Esophagus muscularis mucosa (tissue), 3 donors: Measurements from ENCODE around the gene LATS1.

Experiments used
- POLR2A ChIP-seq: fragments of 450-650 bp; IDR thresholded peaks from one replicate; pipeline ENCODE4 v1.6.1; 2017; ENCODE audit warnings: antibody characterized with exemption, moderate library complexity, mild to moderate bottlenecking, low read depth
- TF ChIP-seq, protein P1 (sequence below), 3 experiments: fragments of 200-600 bp in 2 of 3; fragments of 450-650 bp in 1 of 3; sonication (generic) in 2 of 3; IDR thresholded peaks; one replicate each; pipeline ENCODE4 v1.5.1; 2017 to 2019; ENCODE audit warnings: antibody characterized with exemption in 3 of 3, mild to moderate bottlenecking in 2 of 3, moderate library complexity in 1 of 3

DNA sequence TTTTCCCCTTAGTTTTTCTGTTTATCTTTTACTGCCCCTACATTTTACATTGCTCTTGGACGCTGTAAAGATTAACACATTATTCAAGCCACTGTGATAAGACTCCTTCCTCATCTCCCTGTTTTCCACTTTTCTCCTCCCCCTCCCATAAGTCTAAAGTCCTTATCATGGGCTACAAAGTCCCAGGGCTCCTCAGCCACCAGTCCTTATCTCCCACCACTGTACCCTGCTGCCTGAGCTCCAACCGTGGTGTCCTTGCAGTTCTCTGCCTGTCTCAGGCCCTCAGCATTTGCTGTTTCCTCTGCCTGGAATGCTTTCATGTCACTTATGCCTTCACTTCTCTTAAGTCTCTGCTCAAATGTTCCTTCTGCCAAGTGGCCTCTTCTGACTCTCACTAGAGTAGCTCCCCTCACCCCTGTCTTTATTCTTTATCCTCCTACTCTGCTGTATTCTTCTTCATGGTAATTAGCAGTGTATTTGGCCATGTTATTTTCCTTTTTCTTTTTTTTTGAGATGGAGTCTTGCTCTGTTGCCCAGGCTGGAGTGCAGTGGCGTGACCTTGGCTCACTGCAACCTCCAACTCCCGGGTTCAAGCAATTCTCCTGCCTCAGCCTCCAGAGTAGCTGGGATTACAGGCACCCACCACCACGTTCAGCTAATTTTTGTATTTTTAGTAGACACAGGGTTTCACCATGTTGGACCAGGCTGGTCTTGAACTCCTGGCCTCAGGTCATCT, 10.8 kb upstream of the LATS1 start:
- TF ChIP-seq, protein P1, sequence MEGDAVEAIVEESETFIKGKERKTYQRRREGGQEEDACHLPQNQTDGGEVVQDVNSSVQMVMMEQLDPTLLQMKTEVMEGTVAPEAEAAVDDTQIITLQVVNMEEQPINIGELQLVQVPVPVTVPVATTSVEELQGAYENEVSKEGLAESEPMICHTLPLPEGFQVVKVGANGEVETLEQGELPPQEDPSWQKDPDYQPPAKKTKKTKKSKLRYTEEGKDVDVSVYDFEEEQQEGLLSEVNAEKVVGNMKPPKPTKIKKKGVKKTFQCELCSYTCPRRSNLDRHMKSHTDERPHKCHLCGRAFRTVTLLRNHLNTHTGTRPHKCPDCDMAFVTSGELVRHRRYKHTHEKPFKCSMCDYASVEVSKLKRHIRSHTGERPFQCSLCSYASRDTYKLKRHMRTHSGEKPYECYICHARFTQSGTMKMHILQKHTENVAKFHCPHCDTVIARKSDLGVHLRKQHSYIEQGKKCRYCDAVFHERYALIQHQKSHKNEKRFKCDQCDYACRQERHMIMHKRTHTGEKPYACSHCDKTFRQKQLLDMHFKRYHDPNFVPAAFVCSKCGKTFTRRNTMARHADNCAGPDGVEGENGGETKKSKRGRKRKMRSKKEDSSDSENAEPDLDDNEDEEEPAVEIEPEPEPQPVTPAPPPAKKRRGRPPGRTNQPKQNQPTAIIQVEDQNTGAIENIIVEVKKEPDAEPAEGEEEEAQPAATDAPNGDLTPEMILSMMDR (IDR thresholded peaks at IDR 0.05), result no peak
- TF ChIP-seq POLR2A, result no peak
